ENCODE data around the gene KCNN3.
"Not testable (repeated sequence)": the region's sequence is repeated elsewhere in the genome, so short reads cannot be mapped to it uniquely, and the experiment has no call there.

Gene KCNN3

GRCh38 chr1:154694995-154695394 lies 175.1 kb downstream of the KCNN3 start:
- DNase-seq, result no peak

GRCh38 chr1:154689083-154689482 lies 181.0 kb downstream of the KCNN3 start:
- no peak for DNase-seq

GRCh38 chr1:154686507-154686906 lies 183.6 kb downstream of the KCNN3 start:
- no peak for DNase-seq

- no peak for DNase-seq
Measured at GRCh38 chr1:154683820-154684219, 186.3 kb downstream of the KCNN3 start.

DNA sequence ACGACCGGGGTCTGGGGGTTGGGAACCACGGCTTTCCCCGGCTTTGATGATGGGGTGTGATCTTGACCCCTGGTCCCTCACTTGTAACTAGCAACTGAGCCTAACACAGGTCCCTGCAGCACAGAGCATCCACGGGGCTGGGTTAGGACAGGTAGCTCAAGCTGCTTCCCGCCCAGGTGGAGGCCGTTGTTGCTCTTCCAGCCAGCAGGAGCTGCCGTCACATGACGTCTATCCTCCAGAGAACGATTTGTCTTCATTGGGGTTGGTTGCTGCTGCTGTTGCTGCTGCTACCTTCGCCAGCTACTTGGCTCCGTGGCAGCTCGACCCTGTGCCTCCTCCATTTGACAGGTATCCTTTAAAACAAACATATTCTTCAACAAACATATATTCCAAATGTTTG lies 187.8 kb downstream of the KCNN3 start:
- DNase-seq, result no peak

GRCh38 chr1:154677844-154678243 lies 192.2 kb downstream of the KCNN3 start:
- not testable (repeated sequence) for DNase-seq

GRCh38 chr1:154676847-154677246 lies 193.2 kb downstream of the KCNN3 start:
- not testable (repeated sequence) for DNase-seq

DNA sequence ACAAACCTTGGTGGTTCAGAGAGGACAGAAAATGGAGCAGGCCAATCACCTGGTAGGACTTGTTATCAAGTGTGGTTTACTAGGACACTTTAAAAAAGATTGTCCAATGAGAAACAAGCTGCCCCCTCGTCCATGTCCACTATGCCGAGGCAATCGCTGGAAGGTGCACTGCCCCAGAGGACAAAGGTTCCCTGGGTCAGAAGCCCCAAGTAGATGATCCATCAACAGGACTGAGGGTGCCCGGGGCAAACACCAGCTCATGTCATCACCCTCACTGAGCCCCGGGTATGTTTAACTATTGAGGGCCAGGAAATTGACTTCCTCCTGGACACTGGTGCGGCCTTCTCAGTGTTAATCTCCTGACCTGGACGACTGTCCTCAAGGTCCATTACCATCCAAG lies 195.6 kb downstream of the KCNN3 start:
- not testable (repeated sequence) for DNase-seq

DNA sequence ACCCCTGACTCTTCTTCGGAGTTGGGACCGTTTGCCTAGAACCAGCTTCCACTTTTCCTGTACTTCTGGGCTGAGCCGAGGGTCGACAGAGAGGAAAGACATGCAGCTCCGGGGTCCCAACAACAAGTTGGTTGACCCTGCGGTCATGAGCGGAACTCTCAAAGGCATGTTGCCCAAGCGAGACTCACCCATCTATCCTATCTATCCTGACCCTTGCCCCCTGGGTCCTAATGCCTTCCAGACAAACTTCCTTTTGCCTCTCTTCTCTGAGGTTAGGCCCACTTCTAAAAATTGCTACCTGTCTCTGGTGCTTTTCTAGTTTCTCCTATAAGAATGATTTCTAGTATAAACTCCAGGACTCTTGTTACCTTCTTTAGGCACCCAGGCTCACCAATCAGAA lies 197.8 kb downstream of the KCNN3 start:
- not testable (repeated sequence) for DNase-seq

DNA sequence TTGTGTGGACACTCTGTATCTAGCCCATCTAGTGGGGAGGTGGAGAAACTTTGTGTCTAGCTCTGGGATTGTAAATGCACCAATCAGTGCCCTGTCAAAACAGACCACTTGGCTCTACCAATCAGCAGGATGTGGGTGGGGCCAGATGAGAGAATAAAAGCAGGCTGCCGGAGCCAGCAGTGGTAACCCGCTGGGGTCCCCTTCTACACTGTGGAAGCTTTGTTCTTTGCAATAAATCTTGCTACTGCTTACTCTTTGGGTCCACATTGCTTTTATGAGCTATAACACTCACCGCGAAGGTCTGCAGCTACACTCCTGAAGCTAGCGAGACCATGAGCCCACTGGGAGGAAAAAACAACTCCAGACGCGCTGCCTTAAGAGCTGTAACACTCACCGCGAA lies 198.7 kb downstream of the KCNN3 start:
- not testable (repeated sequence) for DNase-seq

- DNase-seq, result not testable (repeated sequence)
Measured at GRCh38 chr1:154670310-154671270, 199.5 kb downstream of the KCNN3 start.

DNA sequence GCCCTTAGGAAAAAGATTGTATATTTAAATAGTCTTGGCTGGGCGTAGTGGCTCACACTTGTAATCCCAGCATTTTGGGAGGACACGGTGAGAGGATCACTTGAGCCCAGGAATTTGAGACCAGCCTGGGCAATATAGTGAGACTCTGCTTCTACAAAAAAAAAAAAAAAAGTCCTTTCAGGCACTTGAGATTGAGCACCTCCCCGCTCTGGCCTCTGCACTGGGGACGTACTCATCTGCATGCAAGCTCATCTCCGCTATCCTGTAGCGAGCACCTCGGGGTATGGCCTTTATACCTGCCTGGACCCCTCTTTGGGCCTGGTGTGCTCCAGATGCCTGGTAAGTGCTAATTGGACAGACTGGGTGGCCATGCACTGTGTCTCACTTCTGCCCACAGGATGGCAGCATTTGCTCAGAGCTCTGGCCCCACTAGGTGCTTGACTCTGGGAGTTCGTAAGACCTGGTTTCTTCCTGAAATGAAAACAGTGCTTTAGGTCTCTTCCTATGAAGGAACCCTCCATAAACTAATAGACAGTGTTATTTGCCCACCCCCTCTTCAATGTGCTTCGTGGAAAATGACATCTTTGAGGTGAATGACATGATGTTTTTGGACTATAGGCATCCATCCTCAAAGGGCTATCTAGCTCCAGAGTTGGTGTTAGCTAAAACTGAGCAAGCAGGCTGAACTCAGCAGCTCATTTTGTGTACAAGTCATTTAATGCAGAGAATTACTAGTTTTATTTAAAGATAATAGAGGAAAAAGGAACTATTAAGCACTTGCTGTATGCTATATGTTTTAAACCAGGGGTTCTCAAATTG lies 200.4 kb downstream of the KCNN3 start:
- peak; percentile 81 to 83 for DNase-seq

DNA sequence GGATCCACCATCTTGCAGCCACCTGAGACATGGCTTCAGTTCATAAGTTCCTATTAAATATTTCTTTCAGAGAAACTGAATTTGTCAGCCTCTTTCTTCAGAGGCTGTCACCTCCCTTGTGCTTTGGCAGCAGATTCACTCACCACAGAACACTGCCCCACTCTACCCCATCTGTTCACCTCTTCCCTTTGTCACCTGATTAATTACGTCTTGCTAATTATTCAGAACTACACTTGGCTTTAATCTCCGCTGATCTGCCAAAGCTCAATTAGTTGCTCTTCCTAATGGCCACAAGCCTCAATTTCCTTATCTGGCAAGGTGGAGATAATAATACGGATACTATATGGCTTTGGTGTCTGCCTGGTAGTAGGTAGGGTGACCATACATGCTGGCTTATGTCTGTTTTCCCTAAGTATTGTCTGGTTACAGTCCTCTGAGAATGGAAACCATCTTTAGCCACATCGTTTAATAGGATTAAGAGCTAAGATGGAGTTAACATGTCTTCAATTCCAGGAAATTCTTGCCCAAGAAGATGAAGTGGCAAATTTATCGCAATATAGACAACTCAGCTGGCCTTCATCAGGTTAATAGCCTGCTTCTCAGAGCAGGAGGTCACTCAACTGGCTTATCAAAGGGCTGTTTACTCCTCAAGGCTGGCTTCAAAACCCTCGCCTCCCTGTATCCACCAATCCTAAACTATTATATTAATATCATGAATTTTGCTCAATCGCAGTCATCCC lies 203.9 kb downstream of the KCNN3 start:
- peak; percentile 84 to 88 for DNase-seq

- DNase-seq, result no peak
Measured at GRCh38 chr1:154664331-154665002, 205.6 kb downstream of the KCNN3 start.

DNA sequence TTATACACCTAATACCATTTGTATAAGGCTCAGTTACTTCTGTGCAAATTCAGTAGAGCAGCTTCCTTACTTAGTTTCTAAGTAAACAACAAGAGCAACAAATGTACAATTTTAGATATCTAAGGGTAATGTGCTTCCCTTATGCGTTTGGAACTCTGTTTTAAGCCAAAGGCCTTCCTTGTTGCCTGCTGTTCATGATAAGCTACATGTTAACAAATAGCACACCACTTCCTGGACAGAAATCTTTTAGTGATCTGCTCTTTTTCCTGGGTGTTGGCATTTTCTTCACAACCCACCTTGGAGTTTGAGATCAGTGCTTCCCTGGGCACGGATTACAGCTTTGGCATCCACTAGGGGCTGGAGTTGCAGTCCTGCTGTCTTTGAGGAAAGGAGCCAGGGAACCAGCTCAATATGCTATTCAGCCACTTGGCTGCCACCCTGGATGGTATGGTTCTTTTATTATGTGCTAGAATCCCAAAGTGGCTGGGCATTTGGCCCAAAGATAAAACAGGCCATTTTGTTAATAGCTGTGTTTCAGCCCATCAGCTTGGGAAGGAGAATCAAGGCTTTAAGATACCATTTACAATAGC lies 206.5 kb downstream of the KCNN3 start:
- DNase-seq, result peak in 1 of 2 experiments; percentile 14

GRCh38 chr1:154661110-154661509 lies 209.0 kb downstream of the KCNN3 start:
- no peak for DNase-seq

DNA sequence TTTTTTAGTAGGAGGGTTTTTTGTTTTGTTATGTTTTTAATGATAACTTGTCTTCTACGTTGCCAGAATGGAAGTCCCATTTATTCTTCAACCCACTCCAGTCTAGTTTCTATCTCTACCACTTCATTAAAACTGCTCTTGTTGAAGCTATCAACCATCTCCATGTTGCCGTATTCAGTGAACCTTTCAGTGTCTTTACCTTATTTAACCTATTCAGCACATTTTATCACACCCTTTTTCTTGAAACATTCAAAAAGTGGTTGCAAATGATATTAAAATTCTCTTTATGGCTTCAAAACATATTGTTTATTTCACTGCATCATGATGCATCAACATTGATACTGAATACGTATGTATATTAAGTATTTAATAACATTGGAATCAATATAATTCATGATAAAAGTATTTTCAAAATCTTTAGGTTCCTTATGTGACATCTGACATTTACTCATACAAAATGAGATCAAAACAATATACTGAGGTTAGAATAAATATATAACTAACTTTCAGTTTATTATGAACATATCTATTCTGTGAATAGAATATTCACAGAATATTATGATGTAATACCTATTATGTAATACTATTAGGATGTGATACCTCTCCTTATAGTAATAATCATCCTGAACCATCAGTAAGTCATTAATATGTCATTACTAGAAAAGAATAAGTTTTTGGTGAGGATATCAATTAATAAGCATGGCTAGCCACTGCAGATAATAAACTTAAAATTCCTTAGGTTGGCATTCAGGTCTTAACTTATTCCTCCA lies 210.1 kb downstream of the KCNN3 start:
- DNase-seq, result no peak

DNA sequence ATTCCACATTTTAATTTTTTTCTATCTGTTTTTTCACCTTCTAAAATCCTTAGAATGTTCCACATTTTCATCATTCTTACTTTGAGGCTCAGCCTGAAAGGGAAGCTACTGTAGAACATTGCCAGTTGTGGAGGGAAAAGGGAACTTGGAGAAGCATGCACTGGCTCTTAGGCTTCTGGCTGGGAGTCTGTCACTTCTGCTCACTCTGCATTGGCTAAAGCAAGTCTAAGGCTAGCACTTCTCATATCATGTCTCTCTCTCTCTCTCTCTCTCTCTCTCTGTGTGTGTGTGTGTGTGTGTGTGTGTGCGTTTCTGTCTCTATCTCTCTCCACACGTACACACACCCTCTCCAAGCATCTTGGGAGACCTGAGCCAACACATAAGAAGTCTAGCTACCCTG lies 212.5 kb downstream of the KCNN3 start:
- no peak for DNase-seq

GRCh38 chr1:154652893-154653292 lies 217.2 kb downstream of the KCNN3 start:
- no peak for DNase-seq
